ENCODE data around the gene RASL12.

Gene RASL12

GRCh38 chr15:65066635-65067316 is 1.0 kb downstream of the RASL12 start:
- no peak for TF ChIP-seq CTCF (conservative IDR thresholded peaks at IDR 0.05; ENCODE audit: low read depth, low read length)

GRCh38 chr15:65066001-65066634 is 1.7 kb downstream of the RASL12 start:
- DNase-seq (ENCODE audit: low read depth): no peak
- H3K4me3 ChIP-seq (ENCODE audit: low read length): no peak overlapping the region
- no peak for TF ChIP-seq CTCF (conservative IDR thresholded peaks at IDR 0.05; ENCODE audit: low read depth, low read length)

More at GRCh38 chr15:65066635-65067316, 1.0 kb downstream of the RASL12 start:
- no peak for DNase-seq (ENCODE audit: low read depth)
- H3K4me3 ChIP-seq (ENCODE audit: low read length): no peak overlapping the region

- no peak overlapping the region for H3K4me3 ChIP-seq (ENCODE audit: low read length)
- no peak for DNase-seq (ENCODE audit: low read depth)
- TF ChIP-seq CTCF (conservative IDR thresholded peaks at IDR 0.05; ENCODE audit: low read depth, low read length): no peak
Observed at GRCh38 chr15:65062726-65063125, 5.1 kb downstream of the RASL12 start.

GRCh38 chr15:65062061-65062460 is 5.7 kb downstream of the RASL12 start:
- no peak for TF ChIP-seq CTCF (conservative IDR thresholded peaks at IDR 0.05; ENCODE audit: low read depth, low read length)
- no peak for DNase-seq (ENCODE audit: low read depth)
- H3K4me3 ChIP-seq (ENCODE audit: low read length): no peak overlapping the region

GRCh38 chr15:65060641-65061397 is 7.0 kb downstream of the RASL12 start:
- DNase-seq (ENCODE audit: low read depth): no peak
- H3K4me3 ChIP-seq (ENCODE audit: low read length): no peak overlapping the region
- no peak for TF ChIP-seq CTCF (conservative IDR thresholded peaks at IDR 0.05; ENCODE audit: low read depth, low read length)

- H3K4me3 ChIP-seq (ENCODE audit: low read length): no peak overlapping the region
- TF ChIP-seq CTCF (conservative IDR thresholded peaks at IDR 0.05; ENCODE audit: low read depth, low read length): no peak
- no peak for DNase-seq (ENCODE audit: low read depth)
Observed at GRCh38 chr15:65059931-65060596, 7.7 kb downstream of the RASL12 start.

Data from retinal pigment epithelial cell (primary cell).